Colon (tissue), 2 donors: ENCODE measurements around the gene ORAI3.

Experiments used
- FAIRE-seq: peaks from 2 replicates; lab custom pipeline; 2012; peaks lifted over from hg19 to GRCh38; lab: Jason Lieb, UNC
- donor health status: control.
- donor health status: control.

Gene ORAI3

DNA sequence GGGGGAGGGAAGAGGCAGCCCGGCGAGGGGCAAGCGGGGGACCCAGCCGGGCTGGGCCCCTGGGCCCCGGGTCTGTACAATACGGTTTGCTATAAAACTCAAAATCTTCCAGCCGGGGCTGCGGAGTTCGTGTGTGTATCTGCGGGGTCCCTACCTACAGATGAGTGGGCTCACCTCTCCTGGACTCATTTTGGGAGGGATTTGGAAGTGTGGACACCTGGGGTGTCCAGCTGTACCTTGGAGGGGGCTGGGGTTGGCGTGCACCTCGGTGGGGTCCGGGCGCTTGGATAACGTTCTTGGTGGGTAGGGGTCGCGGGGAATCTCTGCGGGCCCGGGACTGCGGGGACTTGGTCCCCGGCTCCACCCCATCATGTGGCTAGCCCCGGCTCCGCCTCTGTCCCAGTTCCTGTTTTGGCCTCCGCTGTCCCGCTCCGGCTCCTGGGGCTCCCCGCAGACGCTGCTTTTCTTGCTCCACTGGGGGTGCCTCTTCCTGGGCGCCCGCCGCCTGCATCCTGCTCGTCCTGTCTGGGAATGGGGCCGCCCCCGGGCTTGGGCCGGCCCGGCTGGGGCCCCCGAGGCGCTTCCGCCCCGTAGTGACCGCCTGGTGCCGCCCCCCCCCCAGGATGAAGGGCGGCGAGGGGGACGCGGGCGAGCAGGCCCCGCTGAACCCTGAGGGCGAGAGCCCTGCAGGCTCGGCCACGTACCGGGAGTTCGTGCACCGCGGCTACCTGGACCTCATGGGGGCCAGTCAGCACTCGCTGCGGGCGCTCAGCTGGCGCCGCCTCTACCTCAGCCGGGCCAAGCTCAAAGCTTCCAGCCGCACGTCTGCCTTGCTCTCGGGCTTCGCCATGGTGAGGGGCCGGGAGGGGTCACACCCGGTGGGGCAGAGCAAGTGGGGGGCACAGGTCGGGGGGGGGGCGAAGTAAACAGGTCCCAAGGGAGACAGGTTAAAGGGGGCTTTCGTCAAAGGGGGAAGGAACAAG is at the start of gene ORAI3:
TSS of gene ORAI3 (plus strand) at position 402 of the 983 bp plus-strand sequence. CDS start at position 624, 222 bp downstream.
- no peak for FAIRE-seq

GRCh38 chr16:30899794-30900193 is 49.1 kb upstream of the ORAI3 start:
- FAIRE-seq: no peak

DNA sequence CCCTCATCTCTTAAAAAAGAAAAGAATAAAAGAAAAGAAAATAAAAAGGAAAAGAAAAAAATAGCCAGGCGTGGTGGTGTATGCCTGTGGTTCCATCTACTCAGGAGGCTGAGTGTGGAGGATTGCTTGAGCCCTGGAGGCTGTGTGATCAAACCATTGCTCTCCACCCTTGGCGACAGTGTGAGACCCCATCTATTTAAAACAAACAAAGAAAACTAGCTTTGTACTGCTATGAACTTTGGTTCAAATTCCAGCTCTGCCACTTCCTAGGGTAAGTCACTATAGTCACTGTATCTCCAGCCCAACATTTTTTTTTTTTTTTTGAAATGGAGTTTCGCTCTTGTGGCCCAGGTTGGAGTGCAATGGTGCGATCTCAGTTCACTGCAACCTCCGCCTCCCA is 48.3 kb upstream of the ORAI3 start:
- FAIRE-seq: no peak

DNA sequence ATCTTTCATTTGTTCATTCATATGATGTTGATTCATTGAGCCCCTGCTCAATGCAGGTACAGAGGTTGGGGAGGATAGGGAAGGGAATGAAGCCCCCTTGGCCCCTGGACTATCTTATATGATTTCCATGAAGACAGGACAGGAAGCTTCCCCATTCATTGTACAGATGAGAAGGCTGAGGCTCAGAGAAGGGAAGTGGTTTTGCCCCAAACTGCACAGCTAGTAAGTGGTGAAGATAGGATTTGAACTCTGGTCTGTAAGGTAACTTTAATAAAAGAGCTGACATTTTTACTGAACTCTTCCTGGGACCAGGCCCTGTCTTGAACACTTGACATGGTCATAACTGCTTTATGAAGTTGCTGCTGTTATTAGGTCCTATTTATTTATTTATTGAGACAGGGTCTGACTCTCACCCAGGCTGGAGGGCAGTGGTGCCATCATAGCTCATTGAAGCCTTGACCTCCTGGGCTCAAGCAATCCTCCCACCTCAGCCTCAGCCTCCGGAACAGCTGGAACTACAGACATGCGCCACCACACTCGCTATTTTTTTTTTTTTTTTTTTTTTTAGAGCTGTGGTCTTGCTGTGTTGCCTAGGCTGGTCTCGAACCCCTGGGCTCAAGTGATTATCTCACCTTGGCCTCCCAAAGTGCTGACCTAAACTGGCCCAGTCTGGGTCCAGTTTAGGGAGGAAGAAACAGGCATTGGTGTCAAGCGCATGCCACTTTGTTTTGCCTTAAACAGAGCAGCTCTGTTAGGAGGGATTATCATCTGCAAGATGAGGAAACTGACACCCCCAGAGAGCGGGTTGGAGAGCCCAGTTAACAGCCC is 47.5 kb upstream of the ORAI3 start:
- FAIRE-seq: no peak

GRCh38 chr16:30902029-30902972 is 46.6 kb upstream of the ORAI3 start:
- FAIRE-seq: no peak

DNA sequence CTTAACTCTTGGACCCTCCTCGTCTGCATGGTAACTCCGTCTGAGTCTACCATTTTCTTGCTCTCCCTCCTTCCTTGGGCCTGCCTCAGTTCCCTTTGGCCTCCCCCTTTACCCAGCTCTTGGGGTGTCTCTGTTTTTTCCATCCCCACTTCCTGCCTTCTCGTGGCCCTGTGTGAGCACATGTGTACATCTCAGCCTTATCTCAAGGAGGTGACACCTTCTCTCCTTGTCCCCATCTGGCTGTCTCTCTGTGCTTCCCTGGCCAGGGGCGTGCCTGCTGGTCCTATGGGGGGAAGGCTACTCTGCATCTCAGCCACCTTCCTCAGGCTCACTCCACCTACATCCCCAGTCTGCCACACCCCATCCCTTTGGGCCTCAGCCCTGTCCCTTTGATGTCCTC is 45.9 kb upstream of the ORAI3 start:
- no peak for FAIRE-seq

- FAIRE-seq: no peak
Measured at GRCh38 chr16:30903596-30903995, 45.3 kb upstream of the ORAI3 start.

DNA sequence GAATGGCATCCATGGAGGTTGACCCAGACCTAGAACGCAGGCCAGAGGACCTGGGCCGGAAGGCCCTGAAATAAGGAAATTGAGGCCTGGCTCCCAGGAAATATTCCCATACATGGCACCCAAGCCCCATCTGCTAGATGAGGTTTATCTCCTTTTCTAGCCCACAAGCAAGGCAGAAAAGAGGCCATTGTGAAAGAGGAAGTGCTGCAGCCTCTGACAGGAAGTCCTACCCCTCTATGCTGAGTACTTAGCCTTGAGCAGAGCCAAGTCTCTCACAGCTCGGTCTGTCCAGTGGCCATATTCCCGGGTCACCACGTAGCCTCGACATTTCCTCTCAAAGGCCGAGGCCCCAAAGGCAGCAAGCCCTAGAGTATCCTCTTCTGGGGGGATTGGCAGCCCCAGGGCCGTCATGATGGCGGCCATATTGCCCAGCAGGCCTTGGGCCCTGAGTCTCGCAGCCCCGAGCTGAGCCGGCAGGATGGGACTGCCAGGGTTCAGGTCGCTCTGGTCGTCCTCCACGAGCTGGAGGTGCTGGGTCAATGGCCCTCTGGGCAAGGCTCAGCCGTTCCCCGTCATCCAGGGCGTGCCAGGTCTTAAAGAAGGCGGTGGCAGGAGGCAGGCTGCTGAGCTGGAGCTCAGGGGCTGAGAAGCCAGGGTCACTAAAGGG is 44.6 kb upstream of the ORAI3 start:
- no peak for FAIRE-seq

GRCh38 chr16:30907064-30907463 is 41.8 kb upstream of the ORAI3 start:
- no peak for FAIRE-seq

DNA sequence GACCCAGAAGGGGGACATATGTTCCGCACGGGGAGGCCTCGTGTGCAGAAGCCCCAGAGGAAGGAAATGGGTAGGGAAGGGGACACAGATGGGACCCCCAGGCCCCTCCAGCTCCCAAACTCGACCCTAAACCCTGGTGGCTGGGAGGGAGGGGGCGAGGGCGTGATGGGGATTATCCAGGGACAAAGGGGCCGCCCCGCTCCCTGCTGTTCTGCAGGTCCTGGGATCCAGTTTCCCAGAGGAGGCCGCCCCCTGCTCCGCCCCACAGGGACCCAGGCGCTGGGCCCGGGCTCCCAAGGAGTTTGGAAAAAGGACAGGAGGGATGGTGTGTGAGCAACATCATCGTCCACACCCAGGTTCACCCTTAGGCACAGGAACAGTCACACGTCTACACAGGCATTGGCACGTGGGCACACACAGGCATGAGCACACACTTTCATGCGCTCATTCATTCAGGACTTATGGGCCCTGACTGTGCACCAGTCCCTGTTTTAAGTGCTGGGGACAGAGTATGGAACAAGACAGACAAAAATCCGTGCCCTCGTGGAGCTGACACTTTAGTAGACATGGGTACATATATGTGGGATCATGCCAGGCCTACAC is 38.3 kb upstream of the ORAI3 start:
- no peak for FAIRE-seq

GRCh38 chr16:30912794-30913412 is 36.0 kb upstream of the ORAI3 start:
- FAIRE-seq: no peak

DNA sequence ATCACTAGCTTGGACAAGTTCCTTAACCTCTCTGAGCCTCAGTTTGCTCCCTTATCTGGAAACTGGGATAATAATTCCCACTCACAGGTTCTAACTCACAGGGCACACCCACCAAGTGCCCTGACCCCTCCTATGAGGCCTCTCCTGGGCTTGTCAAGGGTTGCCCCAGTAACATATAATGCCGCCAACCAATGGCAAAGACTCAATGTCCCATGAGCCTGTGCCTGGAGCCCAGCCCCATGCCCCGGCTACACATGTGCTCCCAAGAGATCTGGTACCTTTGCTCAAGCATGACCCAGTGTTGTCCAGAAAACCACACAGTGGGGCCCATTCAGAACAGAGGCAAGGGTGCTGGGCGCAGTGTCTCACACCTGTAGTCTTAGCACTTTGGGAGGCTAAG is 34.0 kb upstream of the ORAI3 start:
- FAIRE-seq: no peak

GRCh38 chr16:30918614-30919013 is 30.3 kb upstream of the ORAI3 start:
- no peak for FAIRE-seq

DNA sequence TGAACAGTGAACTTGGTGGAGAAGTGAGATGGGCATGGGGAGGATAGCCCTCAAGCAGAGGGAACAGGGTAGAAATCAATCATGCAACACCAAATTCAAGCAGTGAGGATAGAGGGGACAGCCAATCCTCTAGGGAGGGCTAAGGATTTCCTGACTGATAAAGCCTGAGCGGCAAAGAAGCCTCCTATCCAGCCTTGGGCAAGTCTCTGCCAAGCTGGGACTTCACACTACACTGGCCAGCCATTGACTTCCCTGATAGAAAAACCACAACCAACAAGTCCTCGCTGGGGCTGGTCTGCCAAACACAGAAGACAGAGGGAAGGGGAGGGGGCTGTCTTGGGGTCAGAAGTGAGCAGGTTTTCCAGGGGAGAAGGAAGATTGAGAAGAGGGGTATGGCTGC is 28.0 kb upstream of the ORAI3 start:
- no peak for FAIRE-seq

- no peak for FAIRE-seq
Measured at GRCh38 chr16:30921459-30921747, 27.5 kb upstream of the ORAI3 start.

GRCh38 chr16:30921748-30922419 is 27.0 kb upstream of the ORAI3 start:
- no peak for FAIRE-seq

DNA sequence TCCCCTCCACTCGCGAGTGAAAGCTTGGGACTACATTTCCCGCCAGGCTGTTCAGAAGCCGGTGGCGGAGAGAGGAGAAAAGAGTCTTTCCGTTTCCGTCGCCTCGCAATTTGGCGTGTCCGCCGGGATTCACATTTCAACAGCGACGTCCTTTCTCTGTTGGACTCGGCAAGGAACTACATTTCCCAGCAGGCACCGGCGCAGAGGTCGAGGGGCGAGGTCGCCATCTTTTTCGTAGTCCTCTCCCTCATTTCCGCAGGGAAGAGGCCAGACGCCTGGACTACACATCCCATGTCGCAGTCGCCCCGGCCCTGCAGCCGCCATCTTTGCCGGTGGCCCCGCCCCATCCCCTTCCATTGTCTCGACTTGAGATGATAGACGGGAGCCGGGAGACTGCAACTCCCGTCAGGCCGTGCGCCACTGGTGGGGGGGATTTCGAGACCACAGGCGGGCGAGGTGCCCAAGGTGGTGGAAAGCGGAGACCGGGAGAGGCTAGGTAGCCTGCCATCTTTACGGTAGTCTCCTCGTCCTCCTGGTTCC is 26.4 kb upstream of the ORAI3 start:
- FAIRE-seq: peak; percentile 92

DNA sequence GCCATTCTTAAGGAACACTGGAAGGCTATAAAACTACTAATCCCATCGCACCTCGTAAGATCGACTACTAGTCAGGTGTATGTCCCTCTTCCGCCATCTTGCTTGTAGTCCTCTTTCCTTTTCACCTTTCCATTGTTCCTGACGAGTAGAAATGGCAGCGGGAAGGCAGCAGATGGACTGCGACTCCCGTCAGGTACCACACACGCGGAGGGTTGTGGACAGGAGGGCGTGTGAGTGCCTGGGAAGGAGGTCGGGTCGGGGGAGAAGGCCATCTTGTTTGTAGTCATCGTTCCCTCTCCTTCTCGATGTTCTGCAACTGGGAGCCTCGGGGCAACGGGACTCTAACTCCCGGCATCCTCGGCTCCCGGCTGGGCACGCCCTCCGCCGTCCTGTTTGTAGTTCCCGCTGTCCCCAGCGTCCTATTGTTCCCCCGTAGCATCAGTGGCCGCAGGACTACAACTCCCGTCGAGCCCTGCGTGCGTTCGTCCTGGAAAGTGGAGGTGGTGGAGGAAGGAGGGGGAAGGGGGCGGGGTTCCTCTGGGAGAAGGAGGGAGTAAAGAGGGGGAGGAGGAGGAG is 25.8 kb upstream of the ORAI3 start:
- no peak for FAIRE-seq

DNA sequence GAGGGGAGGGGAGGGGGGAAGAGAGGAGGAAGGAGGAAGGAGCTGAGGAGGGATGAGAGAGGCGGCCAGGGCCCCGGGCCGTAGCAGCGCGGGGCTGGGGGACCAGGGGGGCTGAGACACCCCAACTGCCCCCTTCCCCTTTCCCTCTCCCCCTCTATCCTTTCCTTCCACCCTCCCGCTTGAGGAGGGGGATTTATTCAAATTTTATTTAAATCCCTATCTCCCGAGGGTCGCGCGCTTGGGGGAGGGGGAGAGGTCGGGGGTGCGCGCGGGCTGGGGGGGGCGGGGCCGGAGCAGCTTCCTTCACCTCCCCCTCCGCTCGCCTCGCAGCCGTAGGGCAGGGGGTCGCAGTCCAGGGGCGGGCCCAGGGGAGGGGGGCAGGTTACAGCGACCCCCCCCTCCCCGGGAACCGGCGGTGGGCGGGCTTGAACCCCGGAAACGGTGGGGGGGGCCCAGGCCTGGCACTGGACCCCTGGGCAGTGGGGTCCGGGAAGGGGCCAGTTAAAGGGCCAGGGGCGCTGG is 25.3 kb upstream of the ORAI3 start, which contains the start of gene FBXL19:
TSS of gene FBXL19 (plus strand) at position 19 of the 522 bp plus-strand sequence. CDS start 2,183 bp downstream, outside the sequence.
- FAIRE-seq: no peak
